Naive thymus-derived CD8-positive, alpha-beta T cell (primary cell): Measurements from ENCODE around the gene SYNDIG1. TPM values are rescaled to one million over a fixed set of nuclear protein-coding genes. Genes with fewer than 3 reads are reported as not detected.

Source experiments
- ATAC-seq, 2 donors: fragments of 150-1000 bp; cut with Tn5 transposase in 1 of 2; sonication (Bioruptor Pico), chemical (Tn5 transposase) in 1 of 2; 1 replicate in 1 of 2; 2 replicates in 1 of 2; pipeline ENCODE4 v1.10.0; 2021; ENCODE audit warnings: mild to moderate bottlenecking in 2 of 2, moderate library complexity in 2 of 2
- POLR2A ChIA-PET: fragments of 350-600 bp; sonication (Branson Sonifier 250); formaldehyde crosslinking; loops from one replicate; lab custom pipeline; 2021; ENCODE audit warnings: antibody characterized with exemption; lab: Charles Lee
- DNase-seq, 10 donors: peaks; one replicate each; pipeline versions ENCODE4 v3.0.0 to v3.0.0-alpha.2; 2020 to 2022
- H3K27ac Mint-ChIP-seq, 10 donors: one replicate each; pipeline ENCODE4 v1.8.0; 2020 to 2022; ENCODE audit warnings: mild to moderate bottlenecking in 10 of 10, mixed read lengths in 10 of 10, moderate library complexity in 4 of 10, inconsistent platforms in 1 of 10
- H3K27me3 Mint-ChIP-seq, 5 donors: one replicate each; pipeline ENCODE4 v1.8.0; 2021 to 2022; ENCODE audit warnings: mixed read lengths in 5 of 5
- H3K36me3 Mint-ChIP-seq, 3 donors: one replicate each; pipeline ENCODE4 v1.8.0; 2020 to 2022; ENCODE audit warnings: mixed read lengths in 3 of 3, mild to moderate bottlenecking in 2 of 3, inconsistent platforms in 1 of 3
- H3K4me1 Mint-ChIP-seq, 4 donors: one replicate each; pipeline ENCODE4 v1.8.0; 2021 to 2022; ENCODE audit warnings: mixed read lengths in 4 of 4
- H3K4me3 Mint-ChIP-seq, 10 donors: one replicate each; pipeline ENCODE4 v1.8.0; 2020 to 2022; ENCODE audit warnings: mild to moderate bottlenecking in 10 of 10, mixed read lengths in 10 of 10, moderate library complexity in 6 of 10, inconsistent platforms in 1 of 10
- H3K9me3 Mint-ChIP-seq, 9 donors: one replicate each; pipeline ENCODE4 v1.8.0; 2020 to 2022; ENCODE audit warnings: mixed read lengths in 9 of 9, mild to moderate bottlenecking in 3 of 9, inconsistent platforms in 1 of 9, moderate library complexity in 1 of 9
- polyA plus RNA-seq, 3 donors: library from polyadenylated mRNA; unstranded; fragments of 300-500 nt; fragmentation: Illumina TruSeq; gene quantifications; one replicate each; pipeline ENCODE4 v1.2.3, GENCODE V29; 2021
- total RNA-seq, 8 experiments: library from RNA in 2 of 8; stranded (reverse) in 2 of 8; gene quantifications; one replicate each; pipeline ENCODE4 v1.2.3 and lab custom pipeline; 2021 to 2026

Gene SYNDIG1
- total and polyA plus RNA-seq, 5 experiments from 2014 or later: not detected

GRCh38 chr20:24690408-24690807, 221.0 kb downstream of the SYNDIG1 start:
- POLR2A ChIA-PET: no interaction called here
- H3K36me3 Mint-ChIP-seq: no peaks in the 10 kb centered on the region
- H3K9me3 Mint-ChIP-seq: peaks cover 0 to 7% (median 0%) of the 10 kb centered on the region in 9 donors
- no peak for ATAC-seq
- peak in 1 of 10 donors; percentile 10 for DNase-seq
- no peaks in the 10 kb centered on the region for H3K4me1 Mint-ChIP-seq
- no peak overlapping the region for H3K4me3 Mint-ChIP-seq
- H3K27ac Mint-ChIP-seq: no peak overlapping the region
- peaks cover 5 to 20% (median 11%) of the 10 kb centered on the region in 5 donors for H3K27me3 Mint-ChIP-seq

- DNase-seq (no peak), ATAC-seq (no peak)
- H3K4me3 Mint-ChIP-seq: no peak overlapping the region
- no peak overlapping the region for H3K27ac Mint-ChIP-seq
- POLR2A ChIA-PET: no interaction called here
- H3K9me3 Mint-ChIP-seq: peaks cover 0 to 7% (median 0%) of the 10 kb centered on the region in 9 donors
- H3K36me3 Mint-ChIP-seq: no peaks in the 10 kb centered on the region
- peaks cover 7 to 20% (median 8%) of the 10 kb centered on the region in 5 donors for H3K27me3 Mint-ChIP-seq
- H3K4me1 Mint-ChIP-seq: no peaks in the 10 kb centered on the region
Observed at GRCh38 chr20:24691901-24692351, 222.5 kb downstream of the SYNDIG1 start.

GRCh38 chr20:24692446-24693200, 223.2 kb downstream of the SYNDIG1 start:
- ATAC-seq (no peak), DNase-seq (peak in 1 of 10 donors; percentile 12)
- Mint-ChIP-seq H3K4me3 (no peak overlapping the region), H3K9me3 (peaks cover 0 to 4% (median 0%) of the 10 kb centered on the region in 9 donors), H3K27ac (no peak overlapping the region), H3K27me3 (peaks cover 6 to 20% (median 8%) of the 10 kb centered on the region in 5 donors), H3K36me3 (no peaks in the 10 kb centered on the region), H3K4me1 (no peaks in the 10 kb centered on the region)
- POLR2A ChIA-PET: no interaction called here

- H3K9me3 Mint-ChIP-seq: peaks cover 0 to 2% (median 0%) of the 10 kb centered on the region in 9 donors
- DNase-seq: peak in 1 of 10 donors; percentile 7
- peaks cover 6 to 20% (median 8%) of the 10 kb centered on the region in 5 donors for H3K27me3 Mint-ChIP-seq
- H3K4me3 Mint-ChIP-seq: no peak overlapping the region
- ATAC-seq: no peak
- H3K36me3 Mint-ChIP-seq: no peaks in the 10 kb centered on the region
- H3K27ac Mint-ChIP-seq: no peak overlapping the region
- POLR2A ChIA-PET: no interaction called here
- H3K4me1 Mint-ChIP-seq: no peaks in the 10 kb centered on the region
Observed at GRCh38 chr20:24693466-24694156, 224.2 kb downstream of the SYNDIG1 start.

GRCh38 chr20:24694157-24694726, 224.8 kb downstream of the SYNDIG1 start:
- Mint-ChIP-seq H3K36me3 (no peaks in the 10 kb centered on the region), H3K9me3 (peaks cover 0 to 2% (median 0%) of the 10 kb centered on the region in 9 donors), H3K4me1 (no peaks in the 10 kb centered on the region), H3K27me3 (peaks cover 6 to 19% (median 7%) of the 10 kb centered on the region in 5 donors), H3K27ac (no peak overlapping the region), H3K4me3 (no peak overlapping the region)
- POLR2A ChIA-PET: no interaction called here
- peak in 1 of 10 donors; percentile 13 for DNase-seq
- no peak for ATAC-seq

- Mint-ChIP-seq H3K4me1 (no peaks in the 10 kb centered on the region), H3K27me3 (peaks cover 1 to 17% (median 6%) of the 10 kb centered on the region in 5 donors), H3K36me3 (no peaks in the 10 kb centered on the region), H3K27ac (no peak overlapping the region), H3K9me3 (no peaks in the 10 kb centered on the region), H3K4me3 (no peak overlapping the region)
- ATAC-seq (no peak), DNase-seq (peak in 1 of 10 donors; percentile 4)
- POLR2A ChIA-PET: no interaction called here
Observed at GRCh38 chr20:24694727-24695528, 225.5 kb downstream of the SYNDIG1 start.

GRCh38 chr20:24695529-24696225, 226.2 kb downstream of the SYNDIG1 start:
- DNase-seq (no peak), ATAC-seq (no peak)
- peaks cover 1 to 19% (median 6%) of the 10 kb centered on the region in 5 donors for H3K27me3 Mint-ChIP-seq
- POLR2A ChIA-PET: no interaction called here
- H3K27ac Mint-ChIP-seq: no peak overlapping the region
- no peaks in the 10 kb centered on the region for H3K9me3 Mint-ChIP-seq
- no peak overlapping the region for H3K4me3 Mint-ChIP-seq
- H3K36me3 Mint-ChIP-seq: no peaks in the 10 kb centered on the region
- no peaks in the 10 kb centered on the region for H3K4me1 Mint-ChIP-seq

GRCh38 chr20:24696396-24696795, 227.0 kb downstream of the SYNDIG1 start:
- peaks cover 1 to 24% (median 6%) of the 10 kb centered on the region in 5 donors for H3K27me3 Mint-ChIP-seq
- no peaks in the 10 kb centered on the region for H3K4me1 Mint-ChIP-seq
- POLR2A ChIA-PET: no interaction called here
- no peak overlapping the region for H3K4me3 Mint-ChIP-seq
- no peaks in the 10 kb centered on the region for H3K9me3 Mint-ChIP-seq
- no peaks in the 10 kb centered on the region for H3K36me3 Mint-ChIP-seq
- peak in 1 of 10 donors; percentile 3 for DNase-seq
- H3K27ac Mint-ChIP-seq: peak overlapping the region in 1 of 10 donors; percentile 11
- ATAC-seq: no peak

GRCh38 chr20:24697411-24697810, 228.0 kb downstream of the SYNDIG1 start:
- no peaks in the 10 kb centered on the region for H3K36me3 Mint-ChIP-seq
- POLR2A ChIA-PET: no interaction called here

GRCh38 chr20:24698189-24698588, 228.8 kb downstream of the SYNDIG1 start:
- no peaks in the 10 kb centered on the region for H3K36me3 Mint-ChIP-seq
- POLR2A ChIA-PET: interaction anchor here (0.6 kb wide), 1 partner anchor 11 kb away, joined by 7 read pairs; no protein-coding TSS in a partner anchor

More at GRCh38 chr20:24697411-24697810, 228.0 kb downstream of the SYNDIG1 start:
- H3K27me3 Mint-ChIP-seq: peaks cover 1 to 17% (median 2%) of the 10 kb centered on the region in 5 donors
- H3K27ac Mint-ChIP-seq: no peak overlapping the region
- DNase-seq (peak in 1 of 10 donors; percentile 7), ATAC-seq (no peak)
- no peaks in the 10 kb centered on the region for H3K4me1 Mint-ChIP-seq
- no peaks in the 10 kb centered on the region for H3K9me3 Mint-ChIP-seq
- no peak overlapping the region for H3K4me3 Mint-ChIP-seq

GRCh38 chr20:24698706-24699206, 229.3 kb downstream of the SYNDIG1 start:
- POLR2A ChIA-PET: interaction anchor here (0.6 kb wide), 1 partner anchor 12 kb away, joined by 7 read pairs; no protein-coding TSS in a partner anchor
- Mint-ChIP-seq H3K4me1 (no peaks in the 10 kb centered on the region), H3K36me3 (no peaks in the 10 kb centered on the region), H3K9me3 (no peaks in the 10 kb centered on the region), H3K4me3 (no peak overlapping the region), H3K27ac (no peak overlapping the region), H3K27me3 (peaks cover 0 to 16% (median 0%) of the 10 kb centered on the region in 5 donors)
- DNase-seq: peak in 1 of 10 donors; percentile 2
- ATAC-seq: no peak

More at GRCh38 chr20:24698189-24698588, 228.8 kb downstream of the SYNDIG1 start:
- Mint-ChIP-seq H3K4me1 (no peaks in the 10 kb centered on the region), H3K27ac (no peak overlapping the region), H3K9me3 (no peaks in the 10 kb centered on the region), H3K27me3 (peaks cover 0 to 16% (median 0%) of the 10 kb centered on the region in 5 donors), H3K4me3 (no peak overlapping the region)
- DNase-seq (peak in 1 of 10 donors; percentile 14), ATAC-seq (no peak)
